GM18498 (cell line): ENCODE data around the gene SMOC1.

Experiments
- ATAC-seq: cut with Tn5 transposase; IDR thresholded peaks from one replicate; pipeline ENCODE4 v1.9.1; 2021; ENCODE audit warnings: mild to moderate bottlenecking, moderate library complexity; ENCODE audit not compliant: unreplicated experiment

The SMOC1 gene

DNA sequence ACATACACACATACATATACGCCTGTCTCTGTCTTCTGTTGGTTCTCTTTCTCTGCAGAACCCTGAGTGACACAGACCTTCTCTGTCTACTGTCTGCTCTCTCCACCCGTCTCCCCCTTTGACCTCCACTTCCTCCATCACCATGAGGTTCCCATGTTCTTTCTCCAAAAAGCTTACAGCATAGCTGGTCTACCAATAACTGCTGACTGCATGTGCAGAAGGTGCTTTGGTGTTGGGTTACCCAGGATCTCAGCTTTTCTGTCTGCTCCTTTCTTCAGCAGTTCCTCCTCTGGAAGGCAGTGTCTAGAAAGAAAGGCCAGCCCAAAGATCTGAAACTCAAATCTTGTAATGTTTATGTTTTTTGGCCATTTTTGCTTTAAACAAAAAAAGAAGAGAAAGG is 125.6 kb downstream of the SMOC1 start:
- no peak for ATAC-seq

GRCh38 chr14:70005281-70005805 is 126.1 kb downstream of the SMOC1 start:
- ATAC-seq: no peak

GRCh38 chr14:70006699-70007098 is 127.5 kb downstream of the SMOC1 start:
- ATAC-seq: no peak

GRCh38 chr14:70008284-70009262 is 129.4 kb downstream of the SMOC1 start:
- no peak for ATAC-seq

DNA sequence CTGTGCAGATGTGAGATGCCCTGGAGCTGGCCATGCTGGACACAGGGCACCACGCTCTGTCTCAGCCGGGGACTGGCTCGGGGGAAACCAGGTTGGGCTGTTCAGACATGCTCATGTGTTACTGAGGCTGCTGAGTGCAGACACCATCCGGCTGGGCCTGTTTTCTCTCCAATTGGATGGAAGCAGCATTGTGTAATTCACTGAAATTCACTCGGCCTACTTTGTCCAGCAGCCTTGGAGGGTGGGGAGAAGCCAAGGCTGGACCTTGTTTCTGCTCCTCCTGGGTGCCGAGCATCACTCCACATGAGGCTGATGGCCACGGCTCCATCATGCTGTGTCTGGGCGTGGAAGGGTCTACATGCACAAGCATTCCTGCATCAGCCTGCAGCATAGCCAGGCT is 130.7 kb downstream of the SMOC1 start:
- no peak for ATAC-seq

DNA sequence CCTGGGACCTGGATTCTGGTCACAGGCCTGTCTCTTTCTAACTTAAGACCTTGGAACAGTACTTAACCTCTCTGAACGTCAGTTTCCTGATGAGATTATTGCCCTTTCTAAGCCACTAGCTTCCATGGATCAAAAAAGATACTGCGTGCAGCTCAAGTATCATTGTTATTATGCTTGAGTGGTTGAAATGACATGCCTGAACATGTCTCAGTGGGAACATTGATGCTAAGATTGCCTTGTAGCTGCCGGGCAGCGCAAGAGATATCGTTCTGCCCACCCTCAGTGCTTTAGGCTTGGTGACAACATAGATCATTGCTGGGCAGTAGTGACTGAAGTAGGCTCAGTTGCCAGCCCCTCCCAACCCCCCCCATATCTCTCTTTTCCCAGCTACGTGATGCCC is 131.9 kb downstream of the SMOC1 start:
- no peak for ATAC-seq

DNA sequence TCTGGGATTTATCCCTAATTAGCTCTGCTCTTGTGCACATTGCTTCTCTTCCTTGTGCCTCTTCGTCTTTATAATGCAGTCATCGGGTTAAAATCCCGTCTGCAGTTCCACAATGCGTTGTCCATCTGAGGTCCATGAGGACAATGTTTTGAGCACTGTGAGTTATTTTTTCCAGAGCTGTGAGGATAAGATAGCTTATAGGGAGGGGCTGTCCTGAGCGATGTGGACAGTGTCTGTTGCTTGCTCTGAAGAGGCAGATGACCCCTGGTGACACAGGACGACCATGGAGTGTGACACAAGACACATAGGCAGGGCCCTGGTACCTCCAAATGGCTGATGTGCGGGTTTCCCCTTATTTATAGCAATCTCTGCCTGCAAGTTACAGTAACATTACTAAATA is 132.5 kb downstream of the SMOC1 start:
- no peak for ATAC-seq

DNA sequence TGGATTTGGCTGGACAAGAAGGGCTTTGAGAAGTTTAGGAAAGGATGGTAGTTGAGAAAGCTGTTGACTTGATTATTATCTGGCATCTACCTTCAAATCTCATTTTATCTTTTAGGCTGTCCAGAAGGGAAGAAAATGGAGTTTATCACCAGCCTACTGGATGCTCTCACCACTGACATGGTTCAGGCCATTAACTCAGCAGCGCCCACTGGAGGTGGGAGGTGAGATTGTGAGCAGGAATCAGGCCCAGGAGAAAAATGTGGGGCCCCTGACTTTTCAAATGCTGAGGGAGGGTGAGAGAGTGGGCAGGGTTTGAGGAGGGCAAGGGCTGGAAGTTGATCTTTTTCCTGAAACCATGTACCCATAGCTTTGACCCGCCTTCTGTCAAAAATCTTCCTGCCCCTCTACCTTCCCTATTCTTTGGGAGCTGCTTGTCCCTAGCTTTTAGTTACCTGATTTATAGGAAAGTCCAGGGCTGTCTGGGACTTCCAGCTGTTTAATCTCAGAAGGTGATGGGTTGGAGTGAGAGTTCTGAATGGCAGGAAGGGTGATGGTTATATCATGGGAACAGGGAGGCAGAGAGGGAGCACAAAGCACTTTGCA is 134.2 kb downstream of the SMOC1 start:
- no peak for ATAC-seq

- no peak for ATAC-seq
These were observed 135.3 kb downstream of the SMOC1 start for GRCh38 chr14:70014406-70015095.

- no peak for ATAC-seq
These were observed 139.0 kb downstream of the SMOC1 start for GRCh38 chr14:70018230-70018629.

DNA sequence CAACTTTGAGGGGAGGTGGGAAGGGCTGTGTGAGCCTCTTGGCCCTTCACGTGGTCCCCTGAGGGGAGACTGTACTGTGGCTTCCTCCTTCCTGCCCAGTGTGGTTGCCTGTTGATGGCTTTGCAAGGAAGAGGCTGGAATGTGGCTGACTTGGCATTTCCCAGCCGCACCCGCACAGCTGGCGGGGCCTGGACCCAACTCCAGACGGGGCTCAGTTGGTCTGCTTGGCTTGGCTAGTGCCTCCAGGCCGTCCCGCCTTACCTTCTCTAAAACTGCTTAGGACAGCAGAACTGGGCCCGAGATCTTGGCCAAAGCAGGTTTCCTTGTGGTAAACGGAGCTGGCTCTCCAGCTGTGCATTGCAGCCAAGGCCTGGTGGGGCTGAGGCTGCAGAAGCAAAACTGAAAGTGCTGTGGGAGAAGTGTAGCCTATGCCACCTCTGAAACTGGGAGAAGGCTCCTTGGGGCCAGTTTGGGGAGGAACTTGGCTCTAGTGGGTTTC is 139.5 kb downstream of the SMOC1 start:
- peak; percentile 66 for ATAC-seq

DNA sequence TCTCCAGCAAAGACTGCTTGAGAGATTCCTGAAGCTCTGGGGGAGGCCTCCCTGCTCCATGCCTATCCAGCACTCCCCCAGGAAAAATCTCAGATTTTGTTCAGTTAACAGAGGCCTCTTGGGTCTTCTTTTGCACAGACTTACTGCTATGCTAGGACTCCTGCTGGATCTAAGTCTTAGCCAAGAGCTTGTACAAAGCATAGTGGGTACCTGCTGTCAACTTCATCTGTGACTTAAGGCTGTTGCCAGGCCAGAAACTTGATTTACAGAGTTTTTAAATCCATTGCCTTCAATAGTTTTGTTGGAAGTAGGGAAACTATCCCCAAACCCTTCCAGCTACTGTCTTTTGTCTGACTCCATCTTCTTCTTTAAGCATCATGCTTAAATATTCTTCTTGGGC is 140.5 kb downstream of the SMOC1 start:
- no peak for ATAC-seq

- ATAC-seq: no peak
These were observed 141.3 kb downstream of the SMOC1 start for GRCh38 chr14:70020352-70021170.

DNA sequence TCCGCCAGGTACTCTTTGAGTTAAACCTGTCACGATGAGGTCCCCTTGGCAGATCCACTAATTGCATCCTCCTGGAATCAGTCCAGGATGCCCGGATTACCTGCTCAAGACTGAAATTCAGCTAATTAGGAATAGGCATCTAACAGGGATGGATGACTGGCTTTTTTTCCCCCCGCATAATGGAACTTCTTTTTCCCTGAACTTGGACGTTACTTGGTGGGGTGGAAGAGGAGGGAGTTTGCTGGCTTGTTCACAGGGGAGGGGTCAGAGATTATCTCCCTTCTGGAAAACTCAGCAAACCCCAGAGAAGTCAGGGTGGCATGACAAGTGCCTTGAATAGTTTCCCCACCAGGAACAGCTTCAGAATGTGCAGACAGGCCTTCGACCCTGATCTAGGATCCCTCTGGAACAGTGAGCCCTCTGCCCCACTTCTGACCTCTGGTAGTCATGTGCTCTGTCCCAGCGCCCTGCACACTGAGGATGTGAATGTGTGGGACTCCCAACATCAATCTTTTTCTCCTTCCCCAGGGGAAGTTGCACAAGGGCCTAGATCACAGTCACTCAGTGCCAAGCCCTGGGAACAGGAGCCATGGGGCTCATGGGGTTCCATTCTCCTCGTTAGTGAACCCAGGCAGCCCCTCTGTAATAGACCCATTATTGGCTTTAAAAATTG is 142.5 kb downstream of the SMOC1 start:
- ATAC-seq: no peak

- ATAC-seq: no peak
These were observed 143.7 kb downstream of the SMOC1 start for GRCh38 chr14:70022771-70023445.

DNA sequence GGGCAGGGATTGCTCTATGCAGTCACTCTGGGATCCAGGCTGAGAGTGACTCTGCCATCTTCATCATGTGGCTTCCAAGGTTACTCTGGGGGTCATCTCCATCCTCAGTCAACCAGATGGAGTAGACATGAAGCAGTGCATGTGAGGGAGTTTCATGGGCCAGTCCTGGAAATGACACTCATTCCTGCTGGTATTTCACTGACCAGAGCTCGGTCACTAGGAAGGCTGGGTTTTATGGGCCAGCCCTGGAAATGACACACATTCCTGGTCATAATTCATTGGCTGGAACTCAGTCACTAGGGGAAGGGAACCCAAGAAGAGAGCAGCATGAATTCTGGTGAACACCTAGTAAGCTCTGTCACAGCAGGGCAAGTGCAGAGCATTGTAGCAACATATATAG is 144.7 kb downstream of the SMOC1 start:
- no peak for ATAC-seq

- ATAC-seq: peak; percentile 62
These were observed 148.7 kb downstream of the SMOC1 start for GRCh38 chr14:70027785-70028428.

DNA sequence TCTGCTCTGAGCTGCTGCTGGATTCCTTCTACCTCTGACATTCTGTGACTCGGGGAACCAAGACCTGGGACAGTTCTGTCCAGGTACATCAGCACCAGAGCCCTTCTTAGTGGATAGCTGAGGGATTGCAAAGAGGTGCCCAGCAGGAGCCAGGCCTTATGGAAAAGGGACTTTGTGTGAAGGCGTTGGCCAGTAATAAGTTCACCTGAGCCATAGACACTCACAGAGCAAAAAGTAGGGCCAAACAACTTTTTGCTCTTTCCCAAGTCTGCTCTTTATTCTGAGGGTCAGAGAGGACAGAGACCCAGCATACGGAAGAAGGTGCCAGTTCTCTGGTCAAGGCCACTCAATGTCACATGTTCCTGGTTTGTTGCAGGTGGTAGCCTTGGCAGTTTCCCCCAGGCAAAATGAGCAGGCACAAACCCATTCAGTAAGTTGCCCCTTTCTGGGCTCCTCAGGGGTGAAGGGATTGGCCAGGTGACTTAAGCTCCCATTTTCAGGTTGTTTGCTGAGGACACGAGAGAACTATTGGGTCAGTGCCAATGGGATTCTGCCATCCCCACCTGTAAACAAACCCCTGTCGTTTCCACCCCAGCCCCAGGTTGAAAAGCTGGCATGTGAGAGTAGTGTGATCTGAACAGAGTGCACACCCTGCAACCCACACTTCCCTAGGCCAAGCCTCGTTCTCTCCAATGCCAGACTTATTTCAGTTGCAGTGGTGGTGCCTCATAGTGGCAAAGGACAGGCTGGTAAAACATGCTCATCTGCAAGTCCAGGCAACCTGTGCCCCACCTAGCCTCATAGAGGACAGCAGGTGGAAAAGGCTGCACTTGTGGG is 150.3 kb downstream of the SMOC1 start:
- no peak for ATAC-seq
